Right forelimb (tissue), 1 donor: ENCODE results near the gene GLIS2.

Source experiments
- DNase-seq: peaks from one replicate; pipeline ENCODE4 v3.0.0-alpha.2; 2018

GLIS2 gene

GRCh38 chr16:4298761-4299522, 16.9 kb upstream of the GLIS2 start:
- peak; percentile 87 for DNase-seq

- DNase-seq: no peak
These were observed 14.7 kb upstream of the GLIS2 start for GRCh38 chr16:4301177-4301576.

- no peak for DNase-seq
These were observed 13.9 kb upstream of the GLIS2 start for GRCh38 chr16:4301968-4302367.

- no peak for DNase-seq
These were observed 11.9 kb upstream of the GLIS2 start for GRCh38 chr16:4303973-4304372.

GRCh38 chr16:4306470-4307214, 9.2 kb upstream of the GLIS2 start:
- no peak for DNase-seq

GRCh38 chr16:4307215-4308037, 8.4 kb upstream of the GLIS2 start:
- DNase-seq: peak; percentile 92

GRCh38 chr16:4309102-4309832, 6.6 kb upstream of the GLIS2 start:
- no peak for DNase-seq

GRCh38 chr16:4309833-4310266, 6.0 kb upstream of the GLIS2 start:
- no peak for DNase-seq

GRCh38 chr16:4313563-4314531, 2.0 kb upstream of the GLIS2 start:
- no peak for DNase-seq

GRCh38 chr16:4314532-4315185, 1.2 kb upstream of the GLIS2 start:
- no peak for DNase-seq

GRCh38 chr16:4316108-4316863, 419 bp downstream of the GLIS2 start:
- DNase-seq: no peak

GRCh38 chr16:4316864-4317531, 1.1 kb downstream of the GLIS2 start:
- DNase-seq: no peak

- DNase-seq: no peak
These were observed 1.9 kb downstream of the GLIS2 start for GRCh38 chr16:4317532-4318450.

- DNase-seq: no peak
These were observed 2.6 kb downstream of the GLIS2 start for GRCh38 chr16:4318451-4318910.

GRCh38 chr16:4318967-4319366, 3.1 kb downstream of the GLIS2 start:
- no peak for DNase-seq

- no peak for DNase-seq
These were observed 3.9 kb downstream of the GLIS2 start for GRCh38 chr16:4319454-4320421.

GRCh38 chr16:4320571-4321137, 4.8 kb downstream of the GLIS2 start:
- DNase-seq: no peak
